KMS-11 (cell line): ENCODE data around the gene GASK1A.

Experiments
- H2AFZ ChIP-seq: fragments of 200-600 bp; sonication (generic); 2 replicates; pipeline ENCODE4 v1.6.1; 2016; ENCODE audit warnings: antibody characterized with exemption, mixed run types, low read depth
- H3K27ac ChIP-seq: fragments of 200-600 bp; sonication (generic); 2 replicates; pipeline ENCODE4 v1.6.1; 2016; ENCODE audit warnings: mild to moderate bottlenecking, mixed run types
- H3K27me3 ChIP-seq: fragments of 200-600 bp; sonication (generic); 2 replicates; pipeline ENCODE4 v1.6.1; 2017; ENCODE audit warnings: mild to moderate bottlenecking, low read depth, mixed run types, moderate library complexity; ENCODE audit not compliant: insufficient read depth
- H3K36me3 ChIP-seq: fragments of 200-600 bp; sonication (generic); 2 replicates; pipeline ENCODE4 v1.6.1; 2017; ENCODE audit warnings: mild to moderate bottlenecking, mixed run types; ENCODE audit not compliant: insufficient read depth
- H3K4me1 ChIP-seq: fragments of 200-600 bp; sonication (generic); 2 replicates; pipeline ENCODE4 v1.6.1; 2016; ENCODE audit warnings: mild to moderate bottlenecking, low read depth, mixed run types; ENCODE audit not compliant: poor library complexity, severe bottlenecking
- H3K4me2 ChIP-seq: fragments of 200-600 bp; sonication (generic); 2 replicates; pipeline ENCODE4 v1.7.0; 2016; ENCODE audit warnings: mild to moderate bottlenecking, mixed run types
- H3K4me3 ChIP-seq: fragments of 200-600 bp; sonication (generic); IDR thresholded peaks from 2 replicates; pipeline ENCODE4 v1.6.1; 2017; ENCODE audit warnings: low read depth, low read length, mixed read lengths; ENCODE audit not compliant: insufficient read depth
- H3K79me2 ChIP-seq: fragments of 200-600 bp; sonication (generic); 2 replicates; pipeline ENCODE4 v1.6.1; 2016; ENCODE audit warnings: low read depth, mixed run types; ENCODE audit not compliant: insufficient read depth
- H3K9ac ChIP-seq: fragments of 200-600 bp; sonication (generic); 2 replicates; pipeline ENCODE4 v1.6.1; 2016; ENCODE audit warnings: mild to moderate bottlenecking, mixed run types
- H4K20me1 ChIP-seq: fragments of 200-600 bp; sonication (generic); 2 replicates; pipeline ENCODE4 v1.6.1; 2016; ENCODE audit warnings: mild to moderate bottlenecking, mixed run types; ENCODE audit not compliant: insufficient read depth
- TF ChIP-seq, protein P1 (sequence below): fragments of 200-600 bp; sonication (generic); conservative IDR thresholded peaks from 2 replicates; pipeline ENCODE4 v1.6.1; 2017; ENCODE audit warnings: low read depth, mild to moderate bottlenecking, antibody characterized with exemption, low read length, moderate library complexity, mixed read lengths

Gene GASK1A

DNA sequence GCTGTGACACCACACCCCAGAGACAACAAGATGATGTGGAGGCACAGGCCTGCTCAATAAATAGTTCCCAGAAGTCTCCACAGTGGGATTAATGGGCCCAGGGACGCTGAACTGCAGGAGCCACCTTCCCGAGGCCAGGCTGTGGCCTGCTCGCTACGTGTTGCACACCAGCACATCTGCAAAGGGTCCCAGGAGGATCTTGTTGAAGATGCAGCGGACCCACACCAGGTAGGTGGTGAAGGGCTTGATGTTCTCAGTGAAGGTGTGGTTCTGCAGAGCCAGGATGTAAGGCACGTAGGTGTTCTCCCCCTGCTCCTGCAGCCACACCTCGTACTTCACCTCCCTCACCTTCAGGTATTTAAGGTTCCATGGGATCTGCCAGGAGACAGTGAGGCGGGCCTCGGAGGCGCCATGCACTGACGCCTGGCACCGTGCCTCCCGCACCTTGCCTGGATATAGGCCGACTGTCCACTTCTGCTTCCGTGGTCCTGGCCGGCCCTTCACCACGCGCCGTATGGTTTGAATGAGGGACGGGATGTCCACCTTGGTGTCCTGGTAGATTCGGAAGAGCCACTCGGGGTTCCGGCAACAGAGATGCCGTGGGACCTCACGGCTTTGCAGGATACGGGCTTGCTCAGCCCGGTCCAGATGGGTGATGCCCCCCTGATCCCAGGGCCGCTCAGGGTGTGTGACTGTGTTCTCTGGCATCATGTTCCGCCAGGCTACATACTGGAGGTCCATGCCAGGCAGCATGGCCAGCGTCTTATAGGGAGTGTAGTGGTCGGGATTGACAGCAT is 100.6 kb downstream of the GASK1A start:
- Histone ChIP-seq H3K27me3 (no peaks in the 10 kb centered on the region), H3K79me2 (no peaks in the 10 kb centered on the region), H3K36me3 (no peaks in the 10 kb centered on the region), H3K4me1 (no peaks in the 10 kb centered on the region), H2AFZ (no peak overlapping the region), H3K9ac (no peak overlapping the region), H3K4me2 (no peak overlapping the region), H3K4me3 (no peak overlapping the region), H4K20me1 (no peaks in the 10 kb centered on the region), H3K27ac (no peak overlapping the region)
- TF ChIP-seq, protein P1, sequence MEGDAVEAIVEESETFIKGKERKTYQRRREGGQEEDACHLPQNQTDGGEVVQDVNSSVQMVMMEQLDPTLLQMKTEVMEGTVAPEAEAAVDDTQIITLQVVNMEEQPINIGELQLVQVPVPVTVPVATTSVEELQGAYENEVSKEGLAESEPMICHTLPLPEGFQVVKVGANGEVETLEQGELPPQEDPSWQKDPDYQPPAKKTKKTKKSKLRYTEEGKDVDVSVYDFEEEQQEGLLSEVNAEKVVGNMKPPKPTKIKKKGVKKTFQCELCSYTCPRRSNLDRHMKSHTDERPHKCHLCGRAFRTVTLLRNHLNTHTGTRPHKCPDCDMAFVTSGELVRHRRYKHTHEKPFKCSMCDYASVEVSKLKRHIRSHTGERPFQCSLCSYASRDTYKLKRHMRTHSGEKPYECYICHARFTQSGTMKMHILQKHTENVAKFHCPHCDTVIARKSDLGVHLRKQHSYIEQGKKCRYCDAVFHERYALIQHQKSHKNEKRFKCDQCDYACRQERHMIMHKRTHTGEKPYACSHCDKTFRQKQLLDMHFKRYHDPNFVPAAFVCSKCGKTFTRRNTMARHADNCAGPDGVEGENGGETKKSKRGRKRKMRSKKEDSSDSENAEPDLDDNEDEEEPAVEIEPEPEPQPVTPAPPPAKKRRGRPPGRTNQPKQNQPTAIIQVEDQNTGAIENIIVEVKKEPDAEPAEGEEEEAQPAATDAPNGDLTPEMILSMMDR: no peak

DNA sequence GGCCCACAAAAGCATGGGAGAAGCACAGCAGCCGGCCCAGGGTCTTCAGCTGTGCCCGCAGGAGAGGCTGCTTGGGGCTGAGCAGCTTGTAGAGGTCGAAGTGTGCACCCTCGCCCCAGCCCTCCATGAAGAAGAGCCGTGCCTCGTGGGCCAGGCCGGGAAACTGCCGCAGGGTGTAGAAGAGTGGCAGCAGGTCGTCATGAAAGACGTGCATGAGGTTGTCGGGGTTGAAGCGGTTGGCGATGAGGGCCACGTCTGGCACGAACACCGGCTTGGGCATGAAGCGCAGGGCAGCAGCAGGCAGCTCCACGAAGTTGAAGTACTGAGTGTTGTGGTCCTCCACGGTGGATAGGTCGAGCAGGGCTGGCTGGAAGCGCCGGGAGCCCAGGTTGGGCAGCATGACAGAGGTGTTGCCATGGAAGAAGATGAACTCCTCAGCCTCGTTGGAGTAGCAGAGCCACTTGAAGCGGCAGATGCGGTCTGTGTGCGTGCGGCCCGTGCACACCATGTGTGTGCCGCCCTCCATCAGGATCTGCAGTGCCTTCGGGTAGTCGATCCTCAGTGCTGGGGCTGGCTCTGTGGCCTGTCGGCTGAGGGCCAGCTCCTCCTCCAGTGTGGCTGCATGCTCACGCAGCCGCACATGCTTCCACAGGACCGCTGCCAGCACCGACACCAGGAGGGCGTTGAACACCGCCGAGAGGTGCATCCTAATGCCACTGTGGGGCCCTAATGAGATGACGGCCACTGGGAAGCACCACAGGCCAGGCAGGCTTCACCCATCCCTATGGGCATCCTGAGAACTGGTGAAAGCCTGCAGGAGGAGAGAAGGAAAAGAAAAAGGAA is 101.8 kb downstream of the GASK1A start:
- TF ChIP-seq, protein P1: no peak
- Histone ChIP-seq H2AFZ (no peak overlapping the region), H3K4me3 (no peak overlapping the region), H3K27ac (no peak overlapping the region), H4K20me1 (no peaks in the 10 kb centered on the region), H3K79me2 (no peaks in the 10 kb centered on the region), H3K4me2 (no peak overlapping the region), H3K4me1 (no peaks in the 10 kb centered on the region), H3K36me3 (no peaks in the 10 kb centered on the region), H3K27me3 (no peaks in the 10 kb centered on the region), H3K9ac (no peak overlapping the region)

DNA sequence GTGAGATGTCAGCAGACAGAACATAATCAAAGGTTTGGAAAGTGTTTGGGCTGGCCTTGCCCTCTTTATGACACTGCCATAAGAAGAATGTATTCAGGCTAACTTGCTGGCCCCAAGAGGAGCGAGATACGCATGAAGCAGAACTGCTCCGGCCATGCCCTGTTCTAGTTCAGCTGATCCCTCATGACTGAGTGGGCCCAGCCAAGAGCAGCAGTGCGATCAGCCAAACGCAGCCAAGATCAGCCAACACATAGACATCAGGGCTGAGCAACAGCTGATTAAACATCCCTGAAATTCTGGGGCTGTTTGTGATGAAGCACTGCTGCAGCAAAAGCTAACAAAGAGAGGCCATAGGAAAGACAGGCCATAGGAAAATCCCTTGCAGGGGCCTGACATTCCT is 102.7 kb downstream of the GASK1A start:
- H3K36me3 ChIP-seq: no peaks in the 10 kb centered on the region
- H3K4me1 ChIP-seq: no peaks in the 10 kb centered on the region
- H3K4me3 ChIP-seq: no peak overlapping the region
- TF ChIP-seq, protein P1: no peak
- H2AFZ ChIP-seq: no peak overlapping the region
- no peaks in the 10 kb centered on the region for H3K79me2 ChIP-seq
- no peak overlapping the region for H3K27ac ChIP-seq
- no peak overlapping the region for H3K9ac ChIP-seq
- H3K27me3 ChIP-seq: no peaks in the 10 kb centered on the region
- H3K4me2 ChIP-seq: no peak overlapping the region
- no peaks in the 10 kb centered on the region for H4K20me1 ChIP-seq

DNA sequence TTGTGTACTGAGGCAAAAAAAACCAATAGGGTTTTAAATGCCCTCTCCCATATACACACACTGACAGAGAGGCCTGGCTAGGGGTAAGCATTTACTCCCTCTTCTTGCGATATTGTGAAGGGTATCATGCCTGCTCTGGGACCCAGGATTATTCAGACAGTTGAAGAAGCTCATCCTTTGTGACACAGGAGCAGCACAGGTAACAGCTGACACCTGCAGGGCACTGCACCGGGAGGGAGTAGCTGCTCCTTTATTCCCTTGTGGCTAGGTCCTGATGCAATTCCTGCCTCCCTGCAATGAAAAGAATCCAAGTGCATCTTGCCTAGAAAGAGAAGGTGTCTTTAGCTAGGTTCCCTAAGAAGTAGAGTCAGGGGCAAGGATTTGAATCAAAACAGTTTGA is 103.3 kb downstream of the GASK1A start:
- Histone ChIP-seq H3K27me3 (no peaks in the 10 kb centered on the region), H3K27ac (no peak overlapping the region), H3K9ac (no peak overlapping the region), H2AFZ (no peak overlapping the region), H3K36me3 (no peaks in the 10 kb centered on the region), H4K20me1 (no peaks in the 10 kb centered on the region), H3K4me3 (no peak overlapping the region), H3K4me2 (no peak overlapping the region), H3K79me2 (no peaks in the 10 kb centered on the region), H3K4me1 (no peaks in the 10 kb centered on the region)
- TF ChIP-seq, protein P1: no peak
